Coronary artery (tissue), 2 donors: Measurements from ENCODE around the gene ADARB2.
"Not testable (repeated sequence)": the region's sequence is repeated elsewhere in the genome, so short reads cannot be mapped to it uniquely, and the experiment has no call there.

Experiments
- DNase-seq: peaks from one replicate; pipeline ENCODE4 v3.0.0-alpha.2; 2017; ENCODE audit warnings: low spot score
- H3K27ac ChIP-seq, 2 donors: fragments of 200-600 bp; sonication (generic); one replicate each; pipeline ENCODE4 v1.5.1; 2016 to 2019
- H3K4me3 ChIP-seq: fragments of 200-600 bp; sonication (generic); 2 replicates; pipeline ENCODE4 v1.5.1; 2016; ENCODE audit warnings: mild to moderate bottlenecking, moderate library complexity
- CTCF ChIP-seq: fragments of 200-600 bp; sonication (generic); IDR thresholded peaks from one replicate; pipeline ENCODE4 v1.5.1; 2019; ENCODE audit warnings: antibody characterized with exemption

Gene ADARB2

GRCh38 chr10:1538121-1538520 lies 199.2 kb downstream of the ADARB2 start:
- TF ChIP-seq CTCF: no peak
- Histone ChIP-seq H3K27ac (no peak overlapping the region), H3K4me3 (no peak overlapping the region)
- DNase-seq: no peak

- H3K4me3 ChIP-seq, H3K27ac ChIP-seq, DNase-seq: not testable (repeated sequence)
These were observed 199.9 kb downstream of the ADARB2 start for GRCh38 chr10:1537449-1537848.

GRCh38 chr10:1536341-1536740 lies 201.0 kb downstream of the ADARB2 start:
- no peak for TF ChIP-seq CTCF
- Histone ChIP-seq H3K4me3 (no peak overlapping the region), H3K27ac (no peak overlapping the region)
- DNase-seq: no peak

GRCh38 chr10:1535301-1535965 lies 201.9 kb downstream of the ADARB2 start:
- TF ChIP-seq CTCF: no peak
- no peak overlapping the region for H3K27ac ChIP-seq
- H3K4me3 ChIP-seq: no peak overlapping the region
- no peak for DNase-seq

GRCh38 chr10:1534820-1535219 lies 202.5 kb downstream of the ADARB2 start:
- no peak for DNase-seq
- no peak overlapping the region for H3K27ac ChIP-seq
- TF ChIP-seq CTCF: no peak
- H3K4me3 ChIP-seq: no peak overlapping the region

- DNase-seq: no peak
- H3K4me3 ChIP-seq: no peak overlapping the region
- H3K27ac ChIP-seq: no peak overlapping the region
- TF ChIP-seq CTCF: no peak
These were observed 204.7 kb downstream of the ADARB2 start for GRCh38 chr10:1532636-1533035.

GRCh38 chr10:1531883-1532597 lies 205.3 kb downstream of the ADARB2 start:
- TF ChIP-seq CTCF: no peak
- no peak overlapping the region for H3K4me3 ChIP-seq
- H3K27ac ChIP-seq: no peak overlapping the region
- DNase-seq: no peak
